ENCODE data around the gene NUAK2. TPM values are rescaled to one million over a fixed set of nuclear protein-coding genes. Genes with fewer than 3 reads are reported as not detected.

Gene NUAK2
- total RNA-seq, 1 donor from 2014 or later: 10.1 TPM

GRCh38 chr1:205346956-205347574 is 25.5 kb upstream of the NUAK2 start:
- DNase-seq: no peak

GRCh38 chr1:205345761-205346160 is 24.2 kb upstream of the NUAK2 start:
- no peak for DNase-seq

- peak; percentile 36 for DNase-seq
Measured at GRCh38 chr1:205344066-205344928, 22.8 kb upstream of the NUAK2 start.

GRCh38 chr1:205343431-205344065 is 22.0 kb upstream of the NUAK2 start:
- DNase-seq: no peak

- DNase-seq: no peak
Measured at GRCh38 chr1:205342986-205343385, 21.4 kb upstream of the NUAK2 start.

GRCh38 chr1:205340676-205341075 is 19.1 kb upstream of the NUAK2 start:
- no peak for DNase-seq

GRCh38 chr1:205339717-205340116 is 18.2 kb upstream of the NUAK2 start:
- DNase-seq: no peak

GRCh38 chr1:205339197-205339702 is 17.7 kb upstream of the NUAK2 start:
- no peak for DNase-seq

- no peak for DNase-seq
Measured at GRCh38 chr1:205338011-205338410, 16.5 kb upstream of the NUAK2 start.

GRCh38 chr1:205337481-205337880 is 15.9 kb upstream of the NUAK2 start:
- no peak for DNase-seq

- DNase-seq: peak; percentile 87
Measured at GRCh38 chr1:205335692-205336091, 14.1 kb upstream of the NUAK2 start.

GRCh38 chr1:205332015-205332791 is 10.7 kb upstream of the NUAK2 start:
- no peak for DNase-seq

- DNase-seq: no peak
Measured at GRCh38 chr1:205330150-205330549, 8.6 kb upstream of the NUAK2 start.

- no peak for DNase-seq
Measured at GRCh38 chr1:205329719-205330118, 8.2 kb upstream of the NUAK2 start.

GRCh38 chr1:205328476-205328875 is 6.9 kb upstream of the NUAK2 start:
- DNase-seq: no peak

GRCh38 chr1:205326812-205327466 is 5.4 kb upstream of the NUAK2 start:
- DNase-seq: no peak

GRCh38 chr1:205325334-205325884 is 3.9 kb upstream of the NUAK2 start:
- DNase-seq: peak; percentile 83

GRCh38 chr1:205324781-205325180 is 3.2 kb upstream of the NUAK2 start:
- DNase-seq: no peak

GRCh38 chr1:205323794-205324193 is 2.2 kb upstream of the NUAK2 start:
- no peak for DNase-seq

- DNase-seq: no peak
Measured at GRCh38 chr1:205321959-205322283, 376 bp upstream of the NUAK2 start.

All from tongue (tissue), 2 donors.